ENCODE measurements around the gene FOXD1. TPM values are rescaled to one million over a fixed set of nuclear protein-coding genes. Genes with fewer than 3 reads are reported as not detected.

The FOXD1 gene
- total and polyA plus RNA-seq, 2 of the 8 experiments (the other 6 are each of a cell fraction or from before 2014, with no cell fraction given): 0.11 to 1.1 TPM

GRCh38 chr5:73450672-73451223 lies 2.2 kb upstream of the FOXD1 start (continued):
- no peak for TF ChIP-seq HDAC6 (IDR thresholded peaks at IDR 0.05; ENCODE audit: low read depth, low read length)
- TF ChIP-seq CHD7 (IDR thresholded peaks at IDR 0.05; ENCODE audit: insufficient replicate concordance, low read length): no peak

All from H1 (cell line).